Upper lobe of right lung (tissue), 1 donor: ENCODE measurements around the gene HTT. TPM values are rescaled to one million over a fixed set of nuclear protein-coding genes. Genes with fewer than 3 reads are reported as not detected.

Source experiments
- ATAC-seq: fragments of 200-7000 bp; cut with Tn5 transposase; one replicate; pipeline ENCODE4 v1.9.1; 2020; ENCODE audit warnings: mild to moderate bottlenecking, moderate library complexity
- DNase-seq: peaks from one replicate; pipeline ENCODE4 v3.0.0-alpha.2; 2020
- H3K27ac ChIP-seq: fragments of 200-600 bp; one replicate; pipeline ENCODE4 v1.8.0; 2022
- H3K27me3 ChIP-seq: fragments of 200-600 bp; one replicate; pipeline ENCODE4 v1.8.0; 2022; ENCODE audit warnings: mild to moderate bottlenecking
- H3K36me3 ChIP-seq: fragments of 200-600 bp; one replicate; pipeline ENCODE4 v1.8.0; 2022
- H3K4me1 ChIP-seq: fragments of 200-600 bp; one replicate; pipeline ENCODE4 v1.8.0; 2022
- H3K4me3 ChIP-seq: fragments of 200-600 bp; one replicate; pipeline ENCODE4 v1.8.0; 2022; ENCODE audit warnings: mild to moderate bottlenecking
- H3K9me3 ChIP-seq: fragments of 200-600 bp; one replicate; pipeline ENCODE4 v1.8.0; 2022
- CTCF ChIP-seq: fragments of 200-600 bp; IDR thresholded peaks from one replicate; pipeline ENCODE4 v1.8.0; 2022; ENCODE audit warnings: antibody characterized with exemption
- intact Hi-C: fragments of 100-400 bp; cut with DNase I; formaldehyde crosslinking; loops from one replicate; pipeline ENCODE4 v1.11.0; 2022
- total RNA-seq: library from RNA; stranded (reverse); fragmentation: NEBNext Ultra II Directional; extraction: Animal tissue kit (Norgen Biotek cat#: 25700); gene quantifications from one replicate; pipeline ENCODE4 v1.2.1, GENCODE V29; 2021
- donor health status: DM: no; HTN: yes; CAD: no; lungs with severe emphysema.

Gene HTT
- total RNA-seq, 1 donor from 2014 or later = 73.6 TPM

DNA sequence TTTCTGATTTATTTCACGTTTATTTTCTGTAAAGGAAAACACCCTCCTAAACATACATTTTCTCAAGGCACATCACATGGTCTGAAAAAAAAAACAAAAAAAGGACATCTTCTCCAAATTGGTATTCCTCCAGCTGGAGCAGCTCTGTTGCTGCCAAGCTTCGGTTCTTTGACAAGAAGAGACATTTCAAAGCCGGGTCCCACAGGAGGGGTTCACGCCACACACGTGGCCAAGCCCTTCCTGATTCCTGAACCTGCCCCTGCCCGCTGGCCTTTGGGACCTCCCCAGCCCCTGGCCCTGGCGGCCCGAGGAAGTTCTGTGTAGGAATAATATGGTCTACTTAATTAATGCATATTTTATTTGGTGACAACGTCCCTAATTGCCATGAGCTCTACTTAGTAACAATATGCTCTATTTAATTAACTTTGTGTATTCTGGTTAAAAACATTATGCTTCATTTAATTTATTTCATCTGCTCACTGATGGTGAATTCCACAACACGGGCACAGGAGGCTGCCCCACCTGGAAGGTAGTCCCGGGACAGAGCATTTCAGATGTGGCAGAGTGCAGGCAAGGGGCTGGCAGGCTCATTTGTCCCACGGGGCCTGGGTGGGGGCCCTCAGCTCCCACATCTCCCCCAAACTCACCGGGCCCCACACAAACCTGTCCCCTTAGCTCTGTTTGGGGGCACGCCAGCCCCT lies 212.9 kb downstream of the HTT start:
- Histone ChIP-seq H3K27ac (no peak overlapping the region), H3K36me3 (no peaks in the 10 kb centered on the region), H3K4me3 (no peak overlapping the region), H3K9me3 (no peaks in the 10 kb centered on the region), H3K27me3 (no peaks in the 10 kb centered on the region), H3K4me1 (peaks cover 22% of the 10 kb centered on the region)
- intact Hi-C loops = loop anchor here (10.0 kb wide), 1 partner anchor 213 kb away; the partner anchor contains the start of genes HTT and HTT-AS
- DNase-seq (no peak), ATAC-seq (no peak)
- TF ChIP-seq CTCF = no peak

- H3K4me3 ChIP-seq = no peak overlapping the region
- ATAC-seq (no peak), DNase-seq (peak; percentile 60)
- H3K9me3 ChIP-seq = no peaks in the 10 kb centered on the region
- H3K4me1 ChIP-seq = peaks cover 22% of the 10 kb centered on the region
- no peak overlapping the region for H3K27ac ChIP-seq
- no peaks in the 10 kb centered on the region for H3K27me3 ChIP-seq
- no peaks in the 10 kb centered on the region for H3K36me3 ChIP-seq
- intact Hi-C loops = loop anchor here (10.0 kb wide), 1 partner anchor 213 kb away; the partner anchor contains the start of genes HTT and HTT-AS
- TF ChIP-seq CTCF = no peak
Observed at GRCh38 chr4:3287972-3288570, 213.6 kb downstream of the HTT start.

GRCh38 chr4:3288571-3289094 lies 214.2 kb downstream of the HTT start:
- Histone ChIP-seq H3K9me3 (no peaks in the 10 kb centered on the region), H3K27ac (no peak overlapping the region), H3K4me1 (peaks cover 22% of the 10 kb centered on the region), H3K4me3 (no peak overlapping the region), H3K36me3 (no peaks in the 10 kb centered on the region), H3K27me3 (no peaks in the 10 kb centered on the region)
- TF ChIP-seq CTCF = no peak
- no peak for ATAC-seq
- peak; percentile 53 for DNase-seq
- intact Hi-C loops = loop anchor here (10.0 kb wide), 1 partner anchor 214 kb away; the partner anchor contains the start of genes HTT and HTT-AS

DNA sequence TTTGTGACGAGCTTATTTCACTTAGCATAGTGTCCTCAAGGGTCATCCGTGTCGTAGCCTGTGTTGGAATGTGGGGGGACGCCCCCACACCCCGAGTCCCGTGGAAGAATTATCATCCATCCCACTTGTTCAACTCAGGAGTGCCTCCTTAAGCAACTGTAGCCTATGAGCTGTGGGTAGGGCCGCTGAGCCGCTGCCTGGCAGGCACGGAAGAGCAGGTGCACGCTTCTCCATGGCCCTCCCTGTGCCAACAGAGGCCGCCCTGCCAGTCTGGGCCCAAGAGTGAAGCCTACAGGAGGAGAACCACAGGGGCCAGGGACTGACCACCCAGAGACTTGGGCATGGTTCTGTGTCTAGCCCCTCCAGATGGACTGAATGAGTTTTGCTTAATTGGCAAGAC lies 216.0 kb downstream of the HTT start:
- no peak overlapping the region for H3K27ac ChIP-seq
- no peak for ATAC-seq
- no peak overlapping the region for H3K4me3 ChIP-seq
- DNase-seq = no peak
- no peaks in the 10 kb centered on the region for H3K36me3 ChIP-seq
- intact Hi-C loops = no loop called here
- peaks cover 28% of the 10 kb centered on the region for H3K4me1 ChIP-seq
- TF ChIP-seq CTCF = no peak
- no peaks in the 10 kb centered on the region for H3K27me3 ChIP-seq
- H3K9me3 ChIP-seq = no peaks in the 10 kb centered on the region

- H3K36me3 ChIP-seq = no peaks in the 10 kb centered on the region
- intact Hi-C loops = no loop called here
- no peak for TF ChIP-seq CTCF
- no peaks in the 10 kb centered on the region for H3K9me3 ChIP-seq
- peaks cover 26% of the 10 kb centered on the region for H3K4me1 ChIP-seq
- DNase-seq = peak; percentile 56
- H3K27me3 ChIP-seq = no peaks in the 10 kb centered on the region
- no peak overlapping the region for H3K27ac ChIP-seq
- H3K4me3 ChIP-seq = no peak overlapping the region
- ATAC-seq = no peak
Observed at GRCh38 chr4:3290889-3291321, 216.4 kb downstream of the HTT start.
